ENCODE data around the gene TARM1.
A peak's percentile ranks its signal among the peaks of the same experiment; 100 is the strongest.

TARM1 gene

GRCh38 chr19:54123682-54124081 lies 42.5 kb upstream of the TARM1 start:
- H3K27ac ChIP-seq: no peak overlapping the region
- no peak for TF ChIP-seq CTCF (conservative IDR thresholded peaks at IDR 0.05)

DNA sequence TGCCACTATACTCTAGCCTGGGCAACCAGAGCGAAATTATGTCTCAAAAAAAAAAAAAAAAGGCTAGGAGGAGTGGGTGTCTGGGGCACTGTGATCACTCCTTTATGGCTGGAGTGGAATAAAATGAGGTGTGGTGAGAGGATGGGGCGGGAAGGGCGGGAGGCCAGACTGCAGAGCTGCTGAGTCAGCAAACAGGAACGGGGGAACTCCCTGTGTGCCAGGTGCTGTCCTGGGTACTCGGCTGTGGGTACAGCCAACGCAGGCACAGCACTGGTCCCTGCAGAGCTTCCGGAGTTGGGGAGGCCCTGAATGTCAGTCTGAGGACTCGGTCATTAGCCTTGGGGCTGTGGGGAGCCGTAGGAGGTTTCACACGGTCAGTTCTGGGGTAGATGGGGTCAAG lies 40.1 kb upstream of the TARM1 start:
- TF ChIP-seq CTCF (conservative IDR thresholded peaks at IDR 0.05): no peak
- H3K27ac ChIP-seq: no peak overlapping the region

- TF ChIP-seq CTCF (conservative IDR thresholded peaks at IDR 0.05): no peak
- peak within 1 kb of the TSS; percentile 85 for H3K27ac ChIP-seq
Observed at GRCh38 chr19:54115109-54116063, 34.2 kb upstream of the TARM1 start, which contains the start of the genes PRPF31 and TFPT. TSS of gene PRPF31 (plus strand) at chr19:54115754. CDS start at chr19:54118279, 2,525 bp downstream. TSS of gene TFPT (minus strand) at chr19:54115657. CDS start at chr19:54115269, 388 bp downstream.

DNA sequence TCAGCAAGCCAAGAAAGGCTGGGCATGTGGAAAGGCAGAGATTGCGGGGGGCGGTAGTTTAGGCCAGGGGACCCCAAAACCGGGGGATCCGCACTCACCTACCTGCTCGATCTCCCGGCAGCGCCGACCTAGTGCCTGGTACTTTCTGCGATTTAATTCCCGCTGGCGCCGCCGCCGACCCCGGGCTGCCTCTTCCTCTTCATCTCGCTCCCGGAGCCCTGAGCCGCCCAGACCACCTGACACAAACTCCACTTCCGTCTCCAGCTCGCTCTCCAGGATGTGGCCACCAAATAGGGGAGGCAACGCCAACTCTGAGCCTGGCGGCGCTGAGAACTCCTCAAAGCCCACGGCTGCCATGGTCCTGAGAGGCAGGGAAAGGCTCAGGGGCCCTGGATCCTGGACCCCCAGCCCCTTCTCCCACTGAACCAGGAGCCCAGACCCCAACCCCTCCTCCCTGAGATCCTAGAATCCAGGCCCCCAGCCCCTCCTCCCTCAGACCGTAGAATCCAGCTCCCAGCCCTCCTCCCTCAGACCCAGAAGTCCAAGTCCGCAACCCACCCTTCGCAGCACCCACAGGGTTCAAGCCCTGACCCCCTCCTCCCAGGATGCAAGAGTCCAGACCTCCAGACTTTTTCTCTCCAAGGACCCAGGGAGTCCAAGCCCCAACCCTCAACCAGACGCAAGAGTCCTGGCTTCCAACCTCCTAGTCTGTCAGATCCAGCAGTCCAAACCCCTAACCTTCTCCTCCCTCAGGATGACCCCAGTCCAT lies 33.4 kb upstream of the TARM1 start:
- no peak for TF ChIP-seq CTCF (conservative IDR thresholded peaks at IDR 0.05)
- peak overlapping the region; percentile 85 for H3K27ac ChIP-seq

DNA sequence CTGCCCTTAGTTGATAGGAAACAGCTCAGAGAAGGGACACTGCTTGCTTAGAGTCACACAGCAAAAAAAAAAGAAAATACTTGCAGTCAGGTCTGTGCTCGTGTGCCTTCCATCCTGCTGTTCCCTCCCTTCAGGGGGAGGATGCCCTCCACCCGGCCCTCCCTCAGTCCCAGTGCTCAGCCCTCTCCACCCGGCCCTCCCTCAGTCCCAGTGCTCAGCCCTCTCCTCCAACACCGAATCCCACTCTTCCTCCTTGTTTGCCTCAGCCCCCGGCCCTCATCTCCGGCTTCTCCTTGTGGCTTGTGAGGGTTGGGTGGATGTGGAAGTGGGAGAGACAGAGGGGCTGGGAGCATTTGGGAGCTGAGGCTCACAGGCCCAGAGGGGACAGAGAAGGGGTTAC lies 28.5 kb upstream of the TARM1 start:
- no peak overlapping the region for H3K27ac ChIP-seq
- no peak for TF ChIP-seq CTCF (conservative IDR thresholded peaks at IDR 0.05)

- TF ChIP-seq CTCF (conservative IDR thresholded peaks at IDR 0.05): no peak
- H3K27ac ChIP-seq: no peak overlapping the region
Observed at GRCh38 chr19:54108496-54108895, 27.3 kb upstream of the TARM1 start.

- no peak for TF ChIP-seq CTCF (conservative IDR thresholded peaks at IDR 0.05)
- no peak overlapping the region for H3K27ac ChIP-seq
Observed at GRCh38 chr19:54107876-54108490, 26.8 kb upstream of the TARM1 start.

Data from VCaP (cell line).